Stimulated activated naive B cell treated with anti-CD40 and anti-IgM and Interleukin-4, amounts not matched to agents 10 μg/mL and 1 μg/mL and 100 μg/mL, for 72 hours (primary cell): ENCODE results near the gene COL27A1.
A peak's percentile ranks its signal among the peaks of the same experiment; 100 is the strongest.

Experiments
- ATAC-seq, 2 donors: fragments of 150-1000 bp; cut with Tn5 transposase; replicated peaks; 2 replicates each; pipeline ENCODE4 v1.10.0; 2021; ENCODE audit warnings: moderate library complexity in 1 of 2
- DNase-seq: peaks from one replicate; pipeline ENCODE4 v3.0.0; 2021
- H3K27ac Mint-ChIP-seq: one replicate; pipeline ENCODE4 v1.8.0; 2022; ENCODE audit warnings: mild to moderate bottlenecking, mixed read lengths
- H3K27me3 Mint-ChIP-seq, 2 donors: one replicate each; pipeline ENCODE4 v1.8.0; 2022; ENCODE audit warnings: mixed read lengths in 2 of 2
- H3K36me3 Mint-ChIP-seq, 2 donors: one replicate each; pipeline ENCODE4 v1.8.0; 2022; ENCODE audit warnings: mixed read lengths in 2 of 2, mild to moderate bottlenecking in 1 of 2
- H3K4me1 Mint-ChIP-seq, 2 donors: one replicate each; pipeline ENCODE4 v1.8.0; 2022; ENCODE audit warnings: mixed read lengths in 2 of 2, mild to moderate bottlenecking in 1 of 2
- H3K4me3 Mint-ChIP-seq, 2 donors: one replicate each; pipeline ENCODE4 v1.8.0; 2022; ENCODE audit warnings: mild to moderate bottlenecking in 2 of 2, mixed read lengths in 2 of 2, moderate library complexity in 1 of 2
- H3K9me3 Mint-ChIP-seq, 2 donors: one replicate each; pipeline ENCODE4 v1.8.0; 2022; ENCODE audit warnings: mixed read lengths in 2 of 2, mild to moderate bottlenecking in 1 of 2

Gene COL27A1

DNA sequence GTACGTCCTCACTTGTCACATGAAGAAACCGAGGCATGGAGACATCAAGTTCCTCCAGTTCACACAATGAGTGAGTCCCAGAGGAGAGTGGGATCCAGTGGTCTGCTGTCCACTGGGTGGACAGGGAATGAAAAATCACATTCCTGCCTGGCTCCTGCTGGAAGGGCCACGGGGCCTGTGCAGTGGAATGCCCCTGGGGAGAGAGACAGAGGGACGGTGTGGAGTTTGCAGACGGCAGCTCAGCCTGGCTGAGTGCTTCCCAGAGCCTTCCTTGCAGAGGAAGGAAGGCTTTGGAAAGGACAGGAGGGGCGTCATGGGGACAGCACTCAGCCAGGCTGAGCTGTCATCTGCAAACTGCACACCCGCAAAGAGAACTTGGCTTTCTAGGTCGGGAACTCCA is 74.7 kb downstream of the COL27A1 start:
- Mint-ChIP-seq H3K27me3 (peaks cover 5 to 16% of the 10 kb centered on the region in 2 donors), H3K36me3 (no peaks in the 10 kb centered on the region), H3K4me3 (no peak overlapping the region), H3K9me3 (no peaks in the 10 kb centered on the region), H3K27ac (no peak overlapping the region), H3K4me1 (no peaks in the 10 kb centered on the region)
- ATAC-seq (no peak), DNase-seq (no peak)

- H3K27me3 Mint-ChIP-seq = peaks cover 13 to 21% of the 10 kb centered on the region in 2 donors
- H3K27ac Mint-ChIP-seq = no peak overlapping the region
- no peak overlapping the region for H3K4me3 Mint-ChIP-seq
- ATAC-seq (no peak), DNase-seq (no peak)
- no peaks in the 10 kb centered on the region for H3K36me3 Mint-ChIP-seq
- H3K4me1 Mint-ChIP-seq = no peaks in the 10 kb centered on the region
- H3K9me3 Mint-ChIP-seq = no peaks in the 10 kb centered on the region
These were observed 75.9 kb downstream of the COL27A1 start for GRCh38 chr9:114231273-114231672.

- Mint-ChIP-seq H3K4me1 (no peaks in the 10 kb centered on the region), H3K27me3 (peaks cover 14 to 27% of the 10 kb centered on the region in 2 donors), H3K9me3 (no peaks in the 10 kb centered on the region), H3K27ac (no peak overlapping the region), H3K4me3 (no peak overlapping the region), H3K36me3 (no peaks in the 10 kb centered on the region)
- no peak for DNase-seq
- ATAC-seq = no peak
These were observed 76.5 kb downstream of the COL27A1 start for GRCh38 chr9:114231719-114232449.

- H3K9me3 Mint-ChIP-seq = no peaks in the 10 kb centered on the region
- no peaks in the 10 kb centered on the region for H3K4me1 Mint-ChIP-seq
- H3K4me3 Mint-ChIP-seq = no peak overlapping the region
- peaks cover 12 to 27% of the 10 kb centered on the region in 2 donors for H3K27me3 Mint-ChIP-seq
- DNase-seq (no peak), ATAC-seq (no peak)
- no peak overlapping the region for H3K27ac Mint-ChIP-seq
- no peaks in the 10 kb centered on the region for H3K36me3 Mint-ChIP-seq
These were observed 78.3 kb downstream of the COL27A1 start for GRCh38 chr9:114233491-114234185.

GRCh38 chr9:114235033-114235661 is 79.8 kb downstream of the COL27A1 start:
- DNase-seq = no peak

DNA sequence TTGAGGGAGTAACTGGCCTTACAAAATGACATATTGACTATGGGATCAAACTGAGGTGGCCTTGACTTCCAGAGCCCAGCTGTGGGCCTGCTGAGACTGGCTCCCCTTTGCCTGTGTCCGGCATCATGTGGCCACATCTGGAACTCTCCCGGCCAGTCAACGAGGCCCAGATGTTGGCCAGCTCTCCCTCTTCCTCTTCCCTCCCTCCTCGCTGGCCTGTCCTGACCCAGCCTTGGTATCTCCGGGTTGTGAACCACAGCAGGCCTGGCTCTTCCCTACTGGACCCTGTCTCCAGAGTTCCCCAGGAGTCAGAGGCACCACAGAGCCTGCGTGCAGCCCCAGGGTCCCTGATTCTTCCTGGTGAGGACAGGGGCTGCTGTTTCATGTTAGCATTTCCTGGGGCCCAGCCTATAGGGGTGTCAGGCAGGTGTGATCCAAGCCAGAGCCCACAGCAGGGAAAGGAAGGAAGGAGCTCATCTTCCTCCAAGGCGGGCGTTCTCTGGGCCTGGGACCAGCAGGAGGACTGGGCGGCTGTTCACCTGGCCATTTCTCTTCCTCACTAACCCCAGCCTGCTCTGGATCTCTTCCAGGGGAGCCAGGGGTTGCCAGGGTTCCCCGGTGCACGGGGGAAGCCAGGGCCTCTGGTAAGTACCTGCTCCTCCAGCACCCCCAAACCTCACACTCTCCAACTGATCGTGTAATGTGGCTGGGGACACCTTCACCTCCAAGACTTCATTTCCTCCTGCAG is 81.2 kb downstream of the COL27A1 start:
- H3K4me1 Mint-ChIP-seq = no peaks in the 10 kb centered on the region
- no peaks in the 10 kb centered on the region for H3K9me3 Mint-ChIP-seq
- ATAC-seq (no peak), DNase-seq (no peak)
- peaks cover 12 to 25% of the 10 kb centered on the region in 2 donors for H3K27me3 Mint-ChIP-seq
- peak overlapping the region; percentile 56 for H3K27ac Mint-ChIP-seq
- no peak overlapping the region for H3K4me3 Mint-ChIP-seq
- H3K36me3 Mint-ChIP-seq = no peaks in the 10 kb centered on the region

More at GRCh38 chr9:114235033-114235661, 79.8 kb downstream of the COL27A1 start:
- H3K27me3 Mint-ChIP-seq = peaks cover 12 to 35% of the 10 kb centered on the region in 2 donors
- ATAC-seq = peak in 1 of 2 donors; percentile 20
- H3K36me3 Mint-ChIP-seq = no peaks in the 10 kb centered on the region
- no peak overlapping the region for H3K27ac Mint-ChIP-seq
- H3K4me3 Mint-ChIP-seq = no peak overlapping the region
- no peaks in the 10 kb centered on the region for H3K9me3 Mint-ChIP-seq
- no peaks in the 10 kb centered on the region for H3K4me1 Mint-ChIP-seq

GRCh38 chr9:114237247-114237646 is 81.9 kb downstream of the COL27A1 start:
- peaks cover 12 to 25% of the 10 kb centered on the region in 2 donors for H3K27me3 Mint-ChIP-seq
- H3K9me3 Mint-ChIP-seq = no peaks in the 10 kb centered on the region

GRCh38 chr9:114237781-114238180 is 82.4 kb downstream of the COL27A1 start:
- Mint-ChIP-seq H3K36me3 (no peaks in the 10 kb centered on the region), H3K4me3 (no peak overlapping the region), H3K9me3 (no peaks in the 10 kb centered on the region), H3K27ac (no peak overlapping the region), H3K27me3 (peaks cover 12 to 25% of the 10 kb centered on the region in 2 donors), H3K4me1 (no peaks in the 10 kb centered on the region)
- DNase-seq (no peak), ATAC-seq (no peak)

More at GRCh38 chr9:114237247-114237646, 81.9 kb downstream of the COL27A1 start:
- Mint-ChIP-seq H3K27ac (no peak overlapping the region), H3K4me1 (no peaks in the 10 kb centered on the region), H3K4me3 (no peak overlapping the region), H3K36me3 (no peaks in the 10 kb centered on the region)
- DNase-seq = no peak
- no peak for ATAC-seq

DNA sequence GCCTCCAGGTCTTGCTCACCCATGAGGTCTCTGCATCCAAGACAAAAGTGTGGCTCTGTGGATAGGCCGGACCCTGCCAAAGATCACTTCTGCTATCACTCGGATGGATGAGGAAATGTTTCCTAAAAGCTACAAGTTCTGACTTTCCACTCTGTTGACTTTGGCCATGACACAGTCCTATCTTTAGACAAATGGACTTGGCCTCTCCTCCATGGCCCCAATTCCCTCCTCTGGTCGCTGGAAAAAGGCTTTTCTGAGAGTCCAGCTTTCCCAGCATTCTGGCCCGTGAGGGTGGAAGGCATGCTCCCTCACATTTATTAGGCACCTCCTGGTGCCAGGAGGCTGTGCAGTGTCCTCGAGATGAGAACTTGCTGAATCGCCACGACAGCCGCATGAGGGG is 83.1 kb downstream of the COL27A1 start:
- no peak overlapping the region for H3K4me3 Mint-ChIP-seq
- H3K36me3 Mint-ChIP-seq = no peaks in the 10 kb centered on the region
- ATAC-seq (no peak), DNase-seq (no peak)
- no peak overlapping the region for H3K27ac Mint-ChIP-seq
- peaks cover 16 to 25% of the 10 kb centered on the region in 2 donors for H3K27me3 Mint-ChIP-seq
- no peaks in the 10 kb centered on the region for H3K9me3 Mint-ChIP-seq
- H3K4me1 Mint-ChIP-seq = no peaks in the 10 kb centered on the region

- no peaks in the 10 kb centered on the region for H3K4me1 Mint-ChIP-seq
- no peaks in the 10 kb centered on the region for H3K36me3 Mint-ChIP-seq
- H3K9me3 Mint-ChIP-seq = no peaks in the 10 kb centered on the region
- ATAC-seq = peak in 1 of 2 donors; percentile 35
- H3K4me3 Mint-ChIP-seq = no peak overlapping the region
- H3K27ac Mint-ChIP-seq = no peak overlapping the region
- peaks cover 16 to 25% of the 10 kb centered on the region in 2 donors for H3K27me3 Mint-ChIP-seq
- no peak for DNase-seq
These were observed 83.8 kb downstream of the COL27A1 start for GRCh38 chr9:114238891-114239875.

DNA sequence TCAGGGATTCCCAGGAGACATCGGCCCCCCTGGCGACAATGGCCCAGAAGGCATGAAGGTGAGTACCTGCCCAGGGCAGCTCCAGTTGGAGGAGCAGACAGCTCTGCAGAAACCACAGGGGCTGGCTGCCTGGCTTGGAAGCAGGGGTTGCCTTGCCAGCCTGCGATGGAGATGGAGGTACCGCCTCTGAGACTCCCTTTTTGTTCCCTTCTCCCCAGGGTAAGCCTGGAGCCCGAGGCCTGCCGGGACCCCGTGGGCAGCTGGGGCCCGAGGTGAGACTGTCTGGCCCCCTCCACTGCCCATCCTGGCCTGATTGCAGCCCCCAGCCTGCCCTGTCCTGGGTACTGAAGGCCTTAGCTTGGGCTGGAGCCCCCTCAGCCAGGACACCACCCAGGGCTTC is 84.9 kb downstream of the COL27A1 start:
- Mint-ChIP-seq H3K36me3 (no peaks in the 10 kb centered on the region), H3K27ac (no peak overlapping the region), H3K4me1 (no peaks in the 10 kb centered on the region), H3K9me3 (no peaks in the 10 kb centered on the region), H3K4me3 (no peak overlapping the region), H3K27me3 (peaks cover 16 to 25% of the 10 kb centered on the region in 2 donors)
- ATAC-seq (no peak), DNase-seq (no peak)

DNA sequence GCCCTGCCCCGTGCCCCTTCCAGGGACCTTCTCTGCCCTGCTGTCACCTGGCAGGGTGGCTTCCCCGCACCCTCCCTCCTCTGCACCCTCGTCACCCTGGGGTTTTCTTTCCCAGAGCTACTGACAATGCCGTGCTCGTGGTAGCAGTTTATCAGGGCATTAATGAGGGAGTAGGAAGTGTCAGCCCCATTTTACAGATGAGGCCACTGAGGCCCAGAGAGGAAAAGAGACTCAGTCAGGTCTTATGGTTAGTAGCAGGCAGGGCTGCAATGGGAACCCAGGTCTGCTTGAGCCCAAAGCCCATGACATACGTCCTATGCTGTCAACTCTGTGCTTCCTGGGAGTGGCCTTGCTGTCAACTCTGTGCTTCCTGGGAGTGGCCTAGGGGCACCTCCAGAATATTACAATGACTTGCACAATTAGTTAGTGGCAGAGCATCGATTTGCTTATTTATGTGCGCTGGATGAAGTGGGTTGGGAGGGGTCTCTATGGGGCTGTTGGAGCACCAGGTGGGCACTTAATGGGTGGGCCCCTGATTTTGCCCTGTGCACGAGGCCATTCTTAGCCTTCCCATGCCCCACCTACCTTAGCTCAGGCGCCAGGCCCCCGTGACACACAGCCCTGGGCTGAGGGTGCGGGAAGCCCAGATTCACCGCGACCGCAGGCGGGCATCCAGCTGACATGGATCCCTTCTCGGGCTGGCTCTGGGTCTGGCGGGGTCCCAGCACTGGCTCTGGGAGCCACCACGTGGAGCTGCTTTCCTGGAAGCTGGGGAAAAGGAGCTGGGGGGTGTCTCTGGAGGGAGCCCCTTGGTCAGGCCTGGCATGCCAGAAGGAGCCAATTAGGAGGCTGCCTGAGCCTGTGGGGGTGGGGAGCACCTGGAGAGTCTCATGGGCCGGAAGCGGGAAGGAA is 85.6 kb downstream of the COL27A1 start:
- ATAC-seq (no peak), DNase-seq (no peak)
- H3K4me1 Mint-ChIP-seq = no peaks in the 10 kb centered on the region
- H3K9me3 Mint-ChIP-seq = no peaks in the 10 kb centered on the region
- H3K36me3 Mint-ChIP-seq = no peaks in the 10 kb centered on the region
- no peak overlapping the region for H3K4me3 Mint-ChIP-seq
- H3K27ac Mint-ChIP-seq = no peak overlapping the region
- H3K27me3 Mint-ChIP-seq = peaks cover 11 to 20% of the 10 kb centered on the region in 2 donors
